Suprapubic skin (tissue), 4 donors: ENCODE data around the gene ZBTB46. TPM values are rescaled to one million over a fixed set of nuclear protein-coding genes. Genes with fewer than 3 reads are reported as not detected.

ENCODE experiments used
- DNase-seq, 2 donors: peaks; one replicate each; pipeline ENCODE4 v3.0.0-alpha.2; 2019; ENCODE audit warnings: low spot score in 2 of 2
- H3K27ac ChIP-seq: fragments of 200-600 bp; sonication (generic); one replicate; pipeline ENCODE4 v1.5.1; 2019
- H3K27me3 ChIP-seq: fragments of 200-600 bp; sonication (generic); one replicate; pipeline ENCODE4 v1.5.1; 2019
- H3K36me3 ChIP-seq: fragments of 200-600 bp; sonication (generic); one replicate; pipeline ENCODE4 v1.5.1; 2019
- H3K4me1 ChIP-seq: fragments of 200-600 bp; sonication (generic); one replicate; pipeline ENCODE4 v1.5.1; 2019
- H3K4me3 ChIP-seq: fragments of 200-600 bp; sonication (generic); one replicate; pipeline ENCODE4 v1.5.1; 2019; ENCODE audit warnings: mild to moderate bottlenecking
- H3K9me3 ChIP-seq: fragments of 200-600 bp; sonication (generic); one replicate; pipeline ENCODE4 v1.5.1; 2019
- EP300 ChIP-seq: sonication (generic); formaldehyde crosslinking; IDR thresholded peaks from one replicate; pipeline ENCODE4 v1.6.1; 2017; ENCODE audit warnings: antibody characterized with exemption
- POLR2A ChIP-seq, 2 donors: fragments of 450-650 bp; IDR thresholded peaks; one replicate each; pipeline ENCODE4 v1.6.1; 2017; ENCODE audit warnings: antibody characterized with exemption in 2 of 2, mild to moderate bottlenecking in 2 of 2, moderate library complexity in 2 of 2
- POLR2AphosphoS5 ChIP-seq, 3 donors: sonication (generic); formaldehyde crosslinking; IDR thresholded peaks; one replicate each; pipeline ENCODE4 v1.6.1; 2017; ENCODE audit warnings: antibody characterized with exemption in 3 of 3
- WGBS: methylation state at CpG from one replicate; pipeline ENCODE4 v1.1.5; 2018; 5-methylcytosine and 5-hydroxymethylcytosine counted together
- total RNA-seq, 4 donors: library from RNA; depleted of rRNA; stranded (reverse); fragments of >200 nt; gene quantifications; one replicate each; pipeline ENCODE4 v1.1.0, GENCODE V29; 2016
- TF ChIP-seq, protein P1 (sequence below), 2 donors: fragments of 200-600 bp in 1 of 2; fragments of 450-650 bp in 1 of 2; sonication (generic) in 1 of 2; IDR thresholded peaks; one replicate each; pipeline ENCODE4 v1.5.1; 2016 to 2019; ENCODE audit warnings: antibody characterized with exemption in 2 of 2, mild to moderate bottlenecking in 1 of 2, moderate library complexity in 1 of 2

The ZBTB46 gene
- total RNA-seq, 4 donors from 2014 or later, result 3.4 to 5.1 (median 4.4) TPM

GRCh38 chr20:63846128-63846771 is 15.2 kb upstream of the ZBTB46 start:
- WGBS, result 3% methylated on average over 5 of the region's 24 CpGs
- H3K4me3 ChIP-seq, result peak overlapping the region; percentile 13
- peaks cover 31% of the 10 kb centered on the region for H3K4me1 ChIP-seq
- H3K9me3 ChIP-seq, result no peaks in the 10 kb centered on the region
- DNase-seq, result peak in 1 of 2 donors; percentile 68
- no peak overlapping the region for H3K27ac ChIP-seq
- TF ChIP-seq POLR2AphosphoS5 (IDR thresholded peaks at IDR 0.05), result no peak
- TF ChIP-seq EP300, result no peak
- TF ChIP-seq POLR2A (IDR thresholded peaks at IDR 0.05), result no peak
- TF ChIP-seq, protein P1, sequence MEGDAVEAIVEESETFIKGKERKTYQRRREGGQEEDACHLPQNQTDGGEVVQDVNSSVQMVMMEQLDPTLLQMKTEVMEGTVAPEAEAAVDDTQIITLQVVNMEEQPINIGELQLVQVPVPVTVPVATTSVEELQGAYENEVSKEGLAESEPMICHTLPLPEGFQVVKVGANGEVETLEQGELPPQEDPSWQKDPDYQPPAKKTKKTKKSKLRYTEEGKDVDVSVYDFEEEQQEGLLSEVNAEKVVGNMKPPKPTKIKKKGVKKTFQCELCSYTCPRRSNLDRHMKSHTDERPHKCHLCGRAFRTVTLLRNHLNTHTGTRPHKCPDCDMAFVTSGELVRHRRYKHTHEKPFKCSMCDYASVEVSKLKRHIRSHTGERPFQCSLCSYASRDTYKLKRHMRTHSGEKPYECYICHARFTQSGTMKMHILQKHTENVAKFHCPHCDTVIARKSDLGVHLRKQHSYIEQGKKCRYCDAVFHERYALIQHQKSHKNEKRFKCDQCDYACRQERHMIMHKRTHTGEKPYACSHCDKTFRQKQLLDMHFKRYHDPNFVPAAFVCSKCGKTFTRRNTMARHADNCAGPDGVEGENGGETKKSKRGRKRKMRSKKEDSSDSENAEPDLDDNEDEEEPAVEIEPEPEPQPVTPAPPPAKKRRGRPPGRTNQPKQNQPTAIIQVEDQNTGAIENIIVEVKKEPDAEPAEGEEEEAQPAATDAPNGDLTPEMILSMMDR (IDR thresholded peaks at IDR 0.05), result no peak
- H3K36me3 ChIP-seq, result no peaks in the 10 kb centered on the region
- H3K27me3 ChIP-seq, result peaks cover 26% of the 10 kb centered on the region

DNA sequence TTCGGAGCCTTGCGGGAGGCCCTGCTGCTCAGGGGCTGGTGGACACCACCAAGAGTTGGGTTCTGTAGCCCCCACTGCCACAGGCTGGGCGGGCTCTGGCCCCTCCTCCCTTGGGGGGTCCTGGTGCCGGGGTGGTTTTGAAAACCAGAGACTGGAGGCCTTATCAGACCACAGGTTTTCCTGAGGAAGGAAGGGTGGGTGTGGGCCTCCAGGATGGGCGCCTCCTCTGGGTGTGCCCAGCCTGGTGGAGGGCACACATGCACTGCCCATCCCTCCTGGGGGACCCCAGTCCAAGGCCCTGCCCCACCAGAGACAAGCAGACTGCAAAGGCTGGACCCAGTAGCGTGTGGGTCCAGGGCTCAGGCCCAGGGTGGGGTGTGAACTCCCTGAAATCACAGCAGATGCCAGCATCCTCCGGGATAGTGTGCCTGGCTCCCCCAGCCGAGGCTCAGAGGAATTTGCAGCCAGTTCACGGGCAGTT is 13.5 kb upstream of the ZBTB46 start:
- Histone ChIP-seq H3K27me3 (peaks cover 26% of the 10 kb centered on the region), H3K27ac (no peak overlapping the region), H3K9me3 (no peaks in the 10 kb centered on the region), H3K4me3 (no peak overlapping the region), H3K4me1 (peaks cover 31% of the 10 kb centered on the region), H3K36me3 (no peaks in the 10 kb centered on the region)
- no peak for DNase-seq
- no CpG with 5 or more reads among the region's 9 CpGs for WGBS
- no peak for TF ChIP-seq POLR2A (IDR thresholded peaks at IDR 0.05)

- Histone ChIP-seq H3K27ac (no peak overlapping the region), H3K4me1 (peaks cover 31% of the 10 kb centered on the region), H3K9me3 (no peaks in the 10 kb centered on the region), H3K27me3 (peaks cover 26% of the 10 kb centered on the region), H3K36me3 (no peaks in the 10 kb centered on the region), H3K4me3 (no peak overlapping the region)
- TF ChIP-seq, protein P1 (IDR thresholded peaks at IDR 0.05), result no peak
- TF ChIP-seq POLR2AphosphoS5 (IDR thresholded peaks at IDR 0.05) (no peak), POLR2A (IDR thresholded peaks at IDR 0.05) (no peak), EP300 (no peak)
- 57% methylated on average over 11 of the region's 16 CpGs for WGBS
- DNase-seq, result no peak
Observed at GRCh38 chr20:63843778-63844177, 12.7 kb upstream of the ZBTB46 start.

DNA sequence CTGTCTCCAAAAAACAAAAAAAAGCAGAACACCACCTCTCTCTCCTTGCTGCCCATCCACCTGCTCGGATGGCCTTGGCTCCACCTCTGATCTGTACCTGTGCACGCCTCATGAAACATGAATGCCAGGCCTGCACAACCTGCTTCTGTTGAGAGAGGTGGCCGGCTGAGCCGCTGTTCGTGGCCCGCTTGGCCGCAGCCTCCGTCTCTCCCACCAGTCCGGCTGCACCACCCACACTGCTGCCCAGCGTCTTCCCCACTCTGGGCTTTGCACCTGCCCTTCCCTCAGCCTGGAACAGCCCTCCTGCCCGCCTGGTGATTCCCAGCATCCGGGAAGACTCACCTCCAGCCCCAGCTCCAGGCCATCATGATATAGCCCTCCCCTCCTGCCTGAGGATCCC is 12.2 kb upstream of the ZBTB46 start:
- H3K27me3 ChIP-seq, result peaks cover 24% of the 10 kb centered on the region
- H3K4me1 ChIP-seq, result peaks cover 29% of the 10 kb centered on the region
- H3K9me3 ChIP-seq, result no peaks in the 10 kb centered on the region
- TF ChIP-seq EP300, result no peak
- TF ChIP-seq, protein P1 (IDR thresholded peaks at IDR 0.05), result no peak
- TF ChIP-seq POLR2AphosphoS5 (IDR thresholded peaks at IDR 0.05), result no peak
- TF ChIP-seq POLR2A (IDR thresholded peaks at IDR 0.05), result no peak
- no peak overlapping the region for H3K27ac ChIP-seq
- DNase-seq, result no peak
- H3K36me3 ChIP-seq, result no peaks in the 10 kb centered on the region
- H3K4me3 ChIP-seq, result no peak overlapping the region
- 85% methylated on average over 12 of the region's 12 CpGs for WGBS

GRCh38 chr20:63842258-63842657 is 11.2 kb upstream of the ZBTB46 start:
- Histone ChIP-seq H3K4me3 (no peak overlapping the region), H3K27ac (no peak overlapping the region), H3K9me3 (no peaks in the 10 kb centered on the region), H3K27me3 (peaks cover 14% of the 10 kb centered on the region), H3K36me3 (no peaks in the 10 kb centered on the region), H3K4me1 (peaks cover 20% of the 10 kb centered on the region)
- no peak for DNase-seq
- WGBS, result 82% methylated on average over 9 of the region's 9 CpGs
- no peak for TF ChIP-seq POLR2A (IDR thresholded peaks at IDR 0.05)

- H3K9me3 ChIP-seq, result no peaks in the 10 kb centered on the region
- 70% methylated on average over 9 of the region's 11 CpGs for WGBS
- H3K4me1 ChIP-seq, result peaks cover 11% of the 10 kb centered on the region
- no peak overlapping the region for H3K27ac ChIP-seq
- DNase-seq, result no peak
- H3K4me3 ChIP-seq, result no peak overlapping the region
- no peak for TF ChIP-seq EP300
- no peak for TF ChIP-seq POLR2AphosphoS5 (IDR thresholded peaks at IDR 0.05)
- TF ChIP-seq, protein P1 (IDR thresholded peaks at IDR 0.05), result no peak
- no peak for TF ChIP-seq POLR2A (IDR thresholded peaks at IDR 0.05)
- no peaks in the 10 kb centered on the region for H3K36me3 ChIP-seq
- H3K27me3 ChIP-seq, result peaks cover 8% of the 10 kb centered on the region
Observed at GRCh38 chr20:63840405-63840828, 9.4 kb upstream of the ZBTB46 start.
